Measurements from ENCODE around the gene MAP3K14. TPM values are rescaled to one million over a fixed set of nuclear protein-coding genes. Genes with fewer than 3 reads are reported as not detected.

MAP3K14 gene
- total RNA-seq, 1 donor from 2014 or later: 6.6 TPM

DNA sequence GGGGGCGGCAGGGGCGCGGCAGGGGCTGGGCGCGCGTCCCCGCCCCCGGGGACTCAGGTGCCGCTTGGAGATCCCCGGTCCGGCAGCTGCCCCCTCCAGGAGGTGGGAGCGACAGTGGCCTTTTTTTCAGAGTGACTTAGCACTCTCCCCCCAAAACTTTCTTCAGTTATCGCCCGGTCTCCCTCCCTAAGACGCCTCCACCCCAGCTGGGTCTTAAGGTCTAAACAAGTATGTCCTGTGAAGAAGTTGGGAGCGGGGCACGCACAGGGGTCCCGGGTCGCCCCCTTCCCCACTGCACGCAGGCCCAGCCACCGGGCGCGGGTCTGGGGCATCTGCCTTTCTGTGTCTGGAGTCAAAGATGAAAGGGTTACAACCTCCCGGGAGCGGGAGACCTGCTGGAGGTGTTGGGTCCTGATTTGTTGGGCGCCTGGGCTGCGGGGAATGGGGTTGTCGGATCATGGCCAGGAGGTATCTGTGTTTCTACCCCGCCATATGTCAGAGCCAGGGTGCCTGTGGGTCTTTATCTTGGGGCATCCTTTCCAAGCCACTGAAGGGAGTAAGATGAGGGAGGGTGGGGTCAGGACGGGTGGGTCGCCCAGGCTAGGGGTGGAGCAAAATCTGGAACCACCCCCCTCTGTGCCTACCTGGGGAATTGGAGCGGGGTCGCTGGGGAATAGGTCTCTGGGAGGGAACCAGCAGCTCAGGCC lies 94.4 kb downstream of the MAP3K14 start:
- H3K4me3 ChIP-seq (ENCODE audit: low read depth, low read length): peak overlapping the region; percentile 60
- TF ChIP-seq, protein P1, sequence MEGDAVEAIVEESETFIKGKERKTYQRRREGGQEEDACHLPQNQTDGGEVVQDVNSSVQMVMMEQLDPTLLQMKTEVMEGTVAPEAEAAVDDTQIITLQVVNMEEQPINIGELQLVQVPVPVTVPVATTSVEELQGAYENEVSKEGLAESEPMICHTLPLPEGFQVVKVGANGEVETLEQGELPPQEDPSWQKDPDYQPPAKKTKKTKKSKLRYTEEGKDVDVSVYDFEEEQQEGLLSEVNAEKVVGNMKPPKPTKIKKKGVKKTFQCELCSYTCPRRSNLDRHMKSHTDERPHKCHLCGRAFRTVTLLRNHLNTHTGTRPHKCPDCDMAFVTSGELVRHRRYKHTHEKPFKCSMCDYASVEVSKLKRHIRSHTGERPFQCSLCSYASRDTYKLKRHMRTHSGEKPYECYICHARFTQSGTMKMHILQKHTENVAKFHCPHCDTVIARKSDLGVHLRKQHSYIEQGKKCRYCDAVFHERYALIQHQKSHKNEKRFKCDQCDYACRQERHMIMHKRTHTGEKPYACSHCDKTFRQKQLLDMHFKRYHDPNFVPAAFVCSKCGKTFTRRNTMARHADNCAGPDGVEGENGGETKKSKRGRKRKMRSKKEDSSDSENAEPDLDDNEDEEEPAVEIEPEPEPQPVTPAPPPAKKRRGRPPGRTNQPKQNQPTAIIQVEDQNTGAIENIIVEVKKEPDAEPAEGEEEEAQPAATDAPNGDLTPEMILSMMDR (conservative IDR thresholded peaks at IDR 0.05; ENCODE audit: low read depth, low read length): no peak
- no peak for DNase-seq (ENCODE audit: low read depth)

DNA sequence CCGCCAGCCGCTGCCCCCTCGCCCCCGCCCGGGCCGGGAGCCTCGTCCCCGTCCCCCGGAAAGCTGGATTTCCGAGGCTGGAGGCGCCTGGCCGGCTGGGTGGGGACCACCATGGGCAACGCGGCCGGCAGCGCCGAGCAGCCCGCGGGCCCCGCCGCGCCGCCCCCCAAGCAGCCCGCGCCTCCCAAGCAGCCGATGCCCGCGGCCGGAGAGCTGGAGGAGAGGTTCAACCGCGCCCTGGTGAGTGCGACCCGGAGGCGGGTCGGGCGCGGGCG lies 94.9 kb downstream of the MAP3K14 start:
- DNase-seq (ENCODE audit: low read depth): no peak
- TF ChIP-seq, protein P1 (conservative IDR thresholded peaks at IDR 0.05; ENCODE audit: low read depth, low read length): no peak
- peak overlapping the region; percentile 60 for H3K4me3 ChIP-seq (ENCODE audit: low read depth, low read length)

DNA sequence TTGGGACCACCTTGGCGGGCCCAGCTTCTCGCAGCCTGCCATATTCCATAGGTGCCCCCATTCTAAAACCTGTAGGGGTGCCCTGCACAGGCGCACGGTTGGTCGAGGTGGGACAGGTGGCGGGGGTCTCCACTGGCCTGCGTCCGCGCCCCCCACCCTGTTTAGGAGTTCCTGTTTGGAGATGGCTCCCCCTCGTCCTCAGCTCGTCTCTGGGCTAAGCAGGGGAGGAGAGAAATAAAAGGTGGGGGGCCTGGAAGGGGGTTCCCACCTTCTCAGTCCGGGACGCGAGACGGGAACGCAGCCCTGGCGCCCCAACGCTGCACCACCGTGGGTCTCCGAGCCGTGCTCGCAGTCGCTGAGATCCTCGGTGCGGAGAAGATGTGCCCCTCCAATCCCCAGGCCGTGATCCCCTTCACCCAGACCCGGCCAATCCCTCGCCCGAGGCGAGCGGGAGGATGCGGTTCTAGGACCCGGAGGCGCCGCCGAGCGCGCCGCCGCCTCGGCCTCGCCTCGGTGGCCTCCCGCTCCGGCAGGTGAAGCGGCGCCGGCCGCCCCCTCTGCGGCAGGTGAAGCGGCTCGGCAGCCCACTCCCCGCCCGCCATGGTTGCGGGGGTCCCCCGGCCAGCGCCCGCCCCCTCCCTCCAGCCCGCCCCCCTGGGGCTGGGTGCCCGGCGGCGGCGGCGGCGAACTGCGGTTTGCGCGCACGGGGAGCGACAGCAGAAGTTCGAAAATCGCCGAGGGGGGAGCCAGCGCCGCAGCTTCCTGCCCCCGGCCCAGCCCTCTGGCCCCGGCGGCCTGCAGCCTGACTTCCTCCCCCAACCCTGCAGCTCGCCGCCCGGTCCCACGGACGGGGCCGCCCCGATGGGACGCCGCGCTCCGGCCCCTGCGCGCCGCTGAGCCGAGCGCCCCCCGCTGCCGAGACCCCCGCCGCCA lies 95.5 kb downstream of the MAP3K14 start, which contains the start of gene FMNL1:
TSS of gene FMNL1 (plus strand) at position 805 of the 933 bp plus-strand sequence. CDS start 240 bp downstream, outside the sequence.
- TF ChIP-seq, protein P1 (conservative IDR thresholded peaks at IDR 0.05; ENCODE audit: low read depth, low read length): no peak
- no peak for DNase-seq (ENCODE audit: low read depth)
- peak within 1 kb of the TSS; percentile 60 for H3K4me3 ChIP-seq (ENCODE audit: low read depth, low read length)

DNA sequence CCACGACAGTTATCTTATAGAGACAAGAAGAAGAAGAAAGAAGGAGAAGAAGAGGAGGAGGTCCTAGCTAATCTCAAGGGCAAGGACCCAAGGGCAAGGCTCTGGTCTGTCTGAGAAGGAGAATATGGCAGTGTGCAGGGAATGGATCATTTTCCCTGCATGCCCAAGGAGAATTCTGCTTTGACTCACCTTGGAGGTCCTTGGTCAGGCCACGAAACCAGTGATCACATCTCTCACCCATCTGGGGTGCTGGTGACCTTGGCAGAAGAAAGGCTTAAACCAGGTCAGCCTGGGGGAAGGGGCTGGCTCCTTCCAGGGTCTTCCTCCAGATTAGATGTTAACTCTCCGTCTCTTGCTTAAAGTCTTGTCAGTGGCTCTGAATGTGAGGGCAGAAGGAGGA lies 96.7 kb downstream of the MAP3K14 start:
- DNase-seq (ENCODE audit: low read depth): no peak
- H3K4me3 ChIP-seq (ENCODE audit: low read depth, low read length): no peak overlapping the region
- TF ChIP-seq, protein P1 (conservative IDR thresholded peaks at IDR 0.05; ENCODE audit: low read depth, low read length): no peak

GRCh38 chr17:45218895-45219661 lies 97.7 kb downstream of the MAP3K14 start:
- DNase-seq (ENCODE audit: low read depth): no peak
- TF ChIP-seq, protein P1 (conservative IDR thresholded peaks at IDR 0.05; ENCODE audit: low read depth, low read length): peak; percentile 93
- no peak overlapping the region for H3K4me3 ChIP-seq (ENCODE audit: low read depth, low read length)

Other genes with a start within 250 kb of the MAP3K14 start
- gene PLCD3, start 184.5 kb downstream of the MAP3K14 start, total RNA-seq: 46.0 and 107 TPM in 2 replicates
- gene ACBD4, start 181.3 kb downstream of the MAP3K14 start, total RNA-seq: 4.5 and 11.3 TPM in 2 replicates
- gene HEXIM1, start 168.5 kb downstream of the MAP3K14 start, total RNA-seq: 11.0 and 20.3 TPM in 2 replicates
- 3.0 and 6.1 TPM in 2 replicates for gene HEXIM2, start 155.1 kb downstream of the MAP3K14 start, total RNA-seq
- 5.1 and 5.7 TPM in 2 replicates for gene FMNL1, start 95.1 kb downstream of the MAP3K14 start, total RNA-seq
- not detected in 2 replicates for gene SPATA32, start 54.9 kb downstream of the MAP3K14 start, total RNA-seq
- gene ARHGAP27, start 115.8 kb upstream of the MAP3K14 start, total RNA-seq: 29.4 and 39.8 TPM in 2 replicates
- 14.8 and 15.9 TPM in 2 replicates for gene PLEKHM1, start 173.7 kb upstream of the MAP3K14 start, total RNA-seq

All from epithelial cell of proximal tubule (primary cell).